Tibial nerve (tissue), 4 donors: ENCODE results near the gene SIGLECL1. TPM values are rescaled to one million over a fixed set of nuclear protein-coding genes. Genes with fewer than 3 reads are reported as not detected.

Experiments
- DNase-seq, 2 donors: peaks; one replicate each; pipeline ENCODE4 v3.0.0-alpha.2; 2019; ENCODE audit warnings: low spot score in 2 of 2
- H3K27ac ChIP-seq, 4 donors: fragments of 200-600 bp; sonication (generic) in 3 of 4; one replicate each; pipeline ENCODE4 v1.5.1; 2017 to 2019; ENCODE audit warnings: mild to moderate bottlenecking in 1 of 4
- H3K27me3 ChIP-seq, 2 donors: fragments of 200-600 bp; sonication (generic) in 1 of 2; one replicate each; pipeline versions ENCODE4 v1.5.1 to v1.6.0; 2017 to 2019
- H3K36me3 ChIP-seq, 3 donors: fragments of 200-600 bp; sonication (generic); one replicate each; pipeline ENCODE4 v1.5.1; 2018 to 2019
- H3K4me1 ChIP-seq, 4 donors: fragments of 200-600 bp; sonication (generic) in 3 of 4; one replicate each; pipeline ENCODE4 v1.5.1; 2017 to 2019
- H3K4me3 ChIP-seq, 4 donors: fragments of 200-600 bp; sonication (generic) in 3 of 4; one replicate each; pipeline ENCODE4 v1.5.1; 2017 to 2019; ENCODE audit warnings: mild to moderate bottlenecking in 1 of 4, moderate library complexity in 1 of 4
- H3K9me3 ChIP-seq, 4 donors: fragments of 200-600 bp; sonication (generic) in 3 of 4; one replicate each; pipeline ENCODE4 v1.5.1; 2017 to 2019
- CTCF ChIP-seq, 5 experiments: fragments of 200-600 bp in 3 of 5; fragments of 450-650 bp in 2 of 5; sonication (generic) in 3 of 5; IDR thresholded peaks; one replicate each; pipeline ENCODE4 v1.5.1; 2016 to 2019; ENCODE audit warnings: antibody characterized with exemption in 5 of 5, mild to moderate bottlenecking in 3 of 5, moderate library complexity in 2 of 5
- EP300 ChIP-seq, 2 donors: sonication (generic); formaldehyde crosslinking; IDR thresholded peaks; one replicate each; pipeline ENCODE4 v1.6.1; 2017; ENCODE audit warnings: antibody characterized with exemption in 2 of 2, mild to moderate bottlenecking in 1 of 2
- POLR2A ChIP-seq, 2 donors: fragments of 450-650 bp; IDR thresholded peaks; one replicate each; pipeline ENCODE4 v1.6.1; 2017; ENCODE audit warnings: antibody characterized with exemption in 2 of 2, mild to moderate bottlenecking in 2 of 2, moderate library complexity in 2 of 2
- WGBS, 2 donors: methylation state at CpG; one replicate each; pipeline ENCODE4 v1.1.5; 2018; 5-methylcytosine and 5-hydroxymethylcytosine counted together
- total RNA-seq, 4 donors: library from RNA; depleted of rRNA; stranded (reverse); fragments of >200 nt; gene quantifications; one replicate each; pipeline ENCODE4 v1.1.0, GENCODE V29; 2016

SIGLECL1 gene
- total RNA-seq, 4 donors from 2014 or later = not detected

GRCh38 chr19:51252306-51253079 is 1.6 kb downstream of the SIGLECL1 start:
- Histone ChIP-seq H3K27ac (no peak overlapping the region), H3K36me3 (no peaks in the 10 kb centered on the region), H3K4me3 (no peak overlapping the region), H3K27me3 (no peaks in the 10 kb centered on the region), H3K4me1 (no peaks in the 10 kb centered on the region), H3K9me3 (peaks cover 0 to 5% (median 0%) of the 10 kb centered on the region in 4 donors)
- no peak for DNase-seq
- no peak for TF ChIP-seq POLR2A (IDR thresholded peaks at IDR 0.05)
- TF ChIP-seq EP300 (IDR thresholded peaks at IDR 0.05) = no peak
- TF ChIP-seq CTCF (IDR thresholded peaks at IDR 0.05) = no peak
- WGBS, 2 donors = 73 to 75% methylated on average over 9 of the region's 9 CpGs

- H3K27ac ChIP-seq = no peak overlapping the region
- peaks cover 0 to 5% (median 0%) of the 10 kb centered on the region in 4 donors for H3K9me3 ChIP-seq
- no peak for TF ChIP-seq CTCF (IDR thresholded peaks at IDR 0.05)
- no peak for TF ChIP-seq POLR2A (IDR thresholded peaks at IDR 0.05)
- no peak for TF ChIP-seq EP300 (IDR thresholded peaks at IDR 0.05)
- 76 to 78% methylated on average over 1 of the region's 1 CpG for WGBS, 2 donors
- DNase-seq = no peak
- H3K27me3 ChIP-seq = no peaks in the 10 kb centered on the region
- H3K36me3 ChIP-seq = no peaks in the 10 kb centered on the region
- H3K4me1 ChIP-seq = no peaks in the 10 kb centered on the region
- no peak overlapping the region for H3K4me3 ChIP-seq
Measured at GRCh38 chr19:51253088-51253806, 2.4 kb downstream of the SIGLECL1 start.

- H3K36me3 ChIP-seq = no peaks in the 10 kb centered on the region
- TF ChIP-seq CTCF (IDR thresholded peaks at IDR 0.05) = no peak
- no peak for TF ChIP-seq EP300 (IDR thresholded peaks at IDR 0.05)
- TF ChIP-seq POLR2A (IDR thresholded peaks at IDR 0.05) = no peak
- no peak overlapping the region for H3K4me3 ChIP-seq
- no peaks in the 10 kb centered on the region for H3K27me3 ChIP-seq
- no peak overlapping the region for H3K27ac ChIP-seq
- 55 to 59% methylated on average over 2 of the region's 2 CpGs for WGBS, 2 donors
- no peaks in the 10 kb centered on the region for H3K4me1 ChIP-seq
- no peak for DNase-seq
- H3K9me3 ChIP-seq = no peaks in the 10 kb centered on the region
Measured at GRCh38 chr19:51256155-51256625, 5.3 kb downstream of the SIGLECL1 start.

GRCh38 chr19:51257471-51257870 is 6.6 kb downstream of the SIGLECL1 start:
- Histone ChIP-seq H3K36me3 (no peaks in the 10 kb centered on the region), H3K9me3 (no peaks in the 10 kb centered on the region), H3K27me3 (no peaks in the 10 kb centered on the region), H3K27ac (no peak overlapping the region), H3K4me1 (no peaks in the 10 kb centered on the region), H3K4me3 (no peak overlapping the region)
- 60 to 79% methylated on average over 2 of the region's 2 CpGs for WGBS, 2 donors
- TF ChIP-seq CTCF (IDR thresholded peaks at IDR 0.05) (no peak), POLR2A (IDR thresholded peaks at IDR 0.05) (no peak), EP300 (IDR thresholded peaks at IDR 0.05) (no peak)
- DNase-seq = no peak
